ENCODE results near the gene GATA2. TPM values are rescaled to one million over a fixed set of nuclear protein-coding genes. Genes with fewer than 3 reads are reported as not detected.

GATA2 gene
- polyA plus RNA-seq, 1 donor = 1.9 TPM

DNA sequence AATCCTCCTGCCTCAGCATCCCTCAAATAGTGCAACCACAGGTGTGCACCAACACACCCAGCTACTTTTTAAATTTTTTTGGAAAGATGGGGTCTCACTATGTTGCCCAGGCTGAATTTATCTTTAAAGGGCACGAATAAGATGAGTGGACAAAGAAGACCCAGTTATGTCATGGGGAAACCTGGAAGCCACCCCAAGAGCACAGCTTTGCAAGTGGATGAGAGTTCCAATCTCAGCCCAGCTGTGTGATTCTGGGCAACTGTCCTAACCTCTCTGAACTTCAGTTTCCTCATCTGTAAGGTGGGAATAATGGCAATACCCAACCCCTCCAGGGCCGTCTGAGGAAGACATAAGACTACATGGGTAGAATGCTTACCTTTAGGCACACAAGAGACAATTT, 58.5 kb downstream of the GATA2 start:
- no peaks in the 10 kb centered on the region for H3K9me3 ChIP-seq (ENCODE audit: control insufficient read depth, low read depth, low read length)
- H3K27me3 ChIP-seq (ENCODE audit: control insufficient read depth, insufficient read depth, low read length) = peaks cover 78% of the 10 kb centered on the region
- no peaks in the 10 kb centered on the region for H3K36me3 ChIP-seq (ENCODE audit: control insufficient read depth, insufficient read depth, low read length)
- no peak overlapping the region for H3K27ac ChIP-seq (ENCODE audit: low read length)
- DNase-seq = no peak
- H3K4me3 ChIP-seq (ENCODE audit: low read length) = no peak overlapping the region
- no CpG with 5 or more reads among the region's 2 CpGs for WGBS (ENCODE audit: insufficient coverage, low lambda C conversion rate)
- H3K4me1 ChIP-seq (ENCODE audit: control insufficient read depth, insufficient read depth, low read length) = peaks cover 4% of the 10 kb centered on the region

- Histone ChIP-seq H3K27ac (ENCODE audit: low read length) (no peak overlapping the region), H3K4me1 (ENCODE audit: control insufficient read depth, insufficient read depth, low read length) (peaks cover 4% of the 10 kb centered on the region), H3K9me3 (ENCODE audit: control insufficient read depth, low read depth, low read length) (no peaks in the 10 kb centered on the region), H3K4me3 (ENCODE audit: low read length) (no peak overlapping the region), H3K36me3 (ENCODE audit: control insufficient read depth, insufficient read depth, low read length) (no peaks in the 10 kb centered on the region), H3K27me3 (ENCODE audit: control insufficient read depth, insufficient read depth, low read length) (peaks cover 74% of the 10 kb centered on the region)
- WGBS (ENCODE audit: insufficient coverage, low lambda C conversion rate) = no CpG with 5 or more reads among the region's 2 CpGs
- DNase-seq = no peak
These were observed 59.2 kb downstream of the GATA2 start for GRCh38 chr3:128433837-128434165.

- no peak overlapping the region for H3K27ac ChIP-seq (ENCODE audit: low read length)
- no peak for DNase-seq
- no peaks in the 10 kb centered on the region for H3K9me3 ChIP-seq (ENCODE audit: control insufficient read depth, low read depth, low read length)
- H3K4me3 ChIP-seq (ENCODE audit: low read length) = no peak overlapping the region
- no peaks in the 10 kb centered on the region for H3K36me3 ChIP-seq (ENCODE audit: control insufficient read depth, insufficient read depth, low read length)
- WGBS (ENCODE audit: insufficient coverage, low lambda C conversion rate) = 92% methylated on average over 2 of the region's 53 CpGs
- peaks cover 75% of the 10 kb centered on the region for H3K27me3 ChIP-seq (ENCODE audit: control insufficient read depth, insufficient read depth, low read length)
- peaks cover 4% of the 10 kb centered on the region for H3K4me1 ChIP-seq (ENCODE audit: control insufficient read depth, insufficient read depth, low read length)
These were observed 59.8 kb downstream of the GATA2 start for GRCh38 chr3:128432971-128433836.

DNA sequence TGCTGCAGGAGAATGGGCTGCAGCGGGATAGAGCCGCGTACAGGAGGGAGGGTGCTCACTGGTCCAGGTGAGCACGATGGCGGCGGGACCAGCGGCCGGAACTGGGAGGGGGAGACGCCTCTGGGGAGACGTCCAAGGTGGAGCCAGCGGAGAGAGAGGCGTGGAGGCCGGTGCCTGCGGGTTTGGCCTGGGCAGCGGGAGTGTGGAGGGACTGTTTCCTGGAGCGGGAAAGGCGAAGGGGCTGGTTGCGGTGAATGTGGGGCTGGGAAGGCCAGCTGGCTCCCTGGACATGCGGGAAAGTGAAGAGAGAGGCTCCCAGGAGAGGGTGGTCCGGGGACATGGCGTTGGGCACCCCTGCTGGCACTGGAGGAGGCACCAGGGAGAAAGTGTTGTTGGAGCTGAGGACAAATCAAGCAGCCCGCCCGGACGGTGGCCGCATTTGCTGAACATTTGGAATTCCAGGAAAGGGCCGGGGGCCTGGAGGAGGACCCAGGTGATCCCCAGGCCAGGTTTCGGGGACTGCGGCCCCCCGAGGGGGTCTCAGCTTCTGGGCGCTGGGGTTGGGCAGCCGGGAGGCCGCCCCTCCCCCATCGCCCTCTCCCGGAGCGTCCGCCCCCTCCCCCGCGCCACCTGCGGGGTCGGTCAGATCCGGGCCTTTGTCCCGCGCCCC, 60.6 kb downstream of the GATA2 start:
- no peak for DNase-seq
- Histone ChIP-seq H3K4me1 (ENCODE audit: control insufficient read depth, insufficient read depth, low read length) (peaks cover 4% of the 10 kb centered on the region), H3K27ac (ENCODE audit: low read length) (no peak overlapping the region), H3K27me3 (ENCODE audit: control insufficient read depth, insufficient read depth, low read length) (peaks cover 72% of the 10 kb centered on the region), H3K4me3 (ENCODE audit: low read length) (no peak overlapping the region), H3K9me3 (ENCODE audit: control insufficient read depth, low read depth, low read length) (no peaks in the 10 kb centered on the region), H3K36me3 (ENCODE audit: control insufficient read depth, insufficient read depth, low read length) (no peaks in the 10 kb centered on the region)
- 0% methylated on average over 1 of the region's 43 CpGs for WGBS (ENCODE audit: insufficient coverage, low lambda C conversion rate)

DNA sequence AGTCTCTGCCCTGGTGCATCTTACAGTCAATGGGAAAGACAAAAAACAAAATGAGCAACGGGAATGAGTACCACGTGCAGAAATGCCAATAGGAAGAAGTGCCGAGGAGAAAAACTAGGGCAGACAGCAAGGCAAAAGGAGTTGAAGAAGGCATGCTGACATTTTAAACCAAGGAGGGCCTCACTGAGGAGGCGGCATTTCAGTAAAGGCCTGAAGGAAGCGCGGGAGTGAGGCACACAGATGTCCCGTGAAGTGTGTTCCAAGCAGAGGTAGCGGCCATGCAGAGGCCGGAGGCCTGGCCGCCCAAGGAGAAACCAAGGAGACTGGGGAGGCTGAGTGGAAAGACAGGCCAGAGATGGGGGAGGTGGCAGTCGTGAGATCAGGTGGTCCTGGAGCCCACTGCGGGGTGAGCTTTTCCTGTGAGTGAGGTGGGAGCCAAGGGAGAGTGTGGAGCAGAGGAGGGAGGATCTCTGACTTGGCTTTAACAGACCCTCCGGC, 61.1 kb downstream of the GATA2 start:
- no CpG with 5 or more reads among the region's 13 CpGs for WGBS (ENCODE audit: insufficient coverage, low lambda C conversion rate)
- Histone ChIP-seq H3K4me1 (ENCODE audit: control insufficient read depth, insufficient read depth, low read length) (peaks cover 4% of the 10 kb centered on the region), H3K4me3 (ENCODE audit: low read length) (no peak overlapping the region), H3K9me3 (ENCODE audit: control insufficient read depth, low read depth, low read length) (no peaks in the 10 kb centered on the region), H3K36me3 (ENCODE audit: control insufficient read depth, insufficient read depth, low read length) (no peaks in the 10 kb centered on the region), H3K27ac (ENCODE audit: low read length) (no peak overlapping the region), H3K27me3 (ENCODE audit: control insufficient read depth, insufficient read depth, low read length) (peaks cover 76% of the 10 kb centered on the region)
- DNase-seq = no peak

DNA sequence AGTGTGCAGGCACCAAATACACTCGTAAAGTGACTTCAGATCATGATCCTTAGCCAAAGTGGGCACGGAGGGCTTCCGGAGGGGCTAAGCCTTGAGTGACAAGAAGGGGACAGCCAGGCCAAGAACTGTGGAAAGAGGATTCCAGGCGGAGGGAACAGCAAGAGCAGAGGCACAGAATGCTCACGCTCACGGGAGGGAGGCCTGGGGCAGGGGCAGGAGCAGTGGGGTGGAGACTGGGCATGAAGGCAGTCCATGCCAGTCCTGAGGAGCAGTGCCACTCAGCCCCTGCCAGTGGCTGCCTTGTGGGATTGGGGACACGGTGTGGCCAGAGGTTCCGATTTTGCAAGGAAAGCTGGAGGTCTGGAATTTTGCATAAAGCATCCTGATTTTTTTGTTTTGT, 62.3 kb downstream of the GATA2 start:
- H3K9me3 ChIP-seq (ENCODE audit: control insufficient read depth, low read depth, low read length) = no peaks in the 10 kb centered on the region
- H3K4me1 ChIP-seq (ENCODE audit: control insufficient read depth, insufficient read depth, low read length) = peaks cover 9% of the 10 kb centered on the region
- no peak overlapping the region for H3K4me3 ChIP-seq (ENCODE audit: low read length)
- no peak overlapping the region for H3K27ac ChIP-seq (ENCODE audit: low read length)
- H3K27me3 ChIP-seq (ENCODE audit: control insufficient read depth, insufficient read depth, low read length) = peaks cover 69% of the 10 kb centered on the region
- WGBS (ENCODE audit: insufficient coverage, low lambda C conversion rate) = no CpG with 5 or more reads among the region's 8 CpGs
- no peaks in the 10 kb centered on the region for H3K36me3 ChIP-seq (ENCODE audit: control insufficient read depth, insufficient read depth, low read length)
- DNase-seq = no peak

DNA sequence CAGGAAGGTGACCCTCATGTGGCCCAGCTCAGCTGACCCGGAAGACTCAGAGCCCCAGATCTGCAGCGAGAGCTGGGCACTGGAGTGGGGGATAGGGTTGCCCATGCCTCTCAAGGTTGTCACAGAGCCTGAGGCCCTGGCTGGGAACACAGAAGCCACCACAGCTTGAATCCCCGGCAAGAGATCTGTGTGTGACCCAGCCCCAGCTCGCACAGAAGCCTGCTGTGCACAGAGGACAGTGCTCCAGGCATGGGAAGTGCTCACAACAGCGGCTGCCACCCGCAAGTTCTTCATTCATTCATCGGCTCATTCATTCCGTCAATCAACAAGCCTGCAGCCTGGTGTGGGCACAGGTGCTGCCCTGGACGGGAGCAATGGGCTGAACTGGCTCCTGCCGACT, 62.7 kb downstream of the GATA2 start:
- WGBS (ENCODE audit: insufficient coverage, low lambda C conversion rate) = no CpG with 5 or more reads among the region's 10 CpGs
- no peaks in the 10 kb centered on the region for H3K9me3 ChIP-seq (ENCODE audit: control insufficient read depth, low read depth, low read length)
- H3K27ac ChIP-seq (ENCODE audit: low read length) = no peak overlapping the region
- no peak for DNase-seq
- H3K27me3 ChIP-seq (ENCODE audit: control insufficient read depth, insufficient read depth, low read length) = peaks cover 65% of the 10 kb centered on the region
- no peak overlapping the region for H3K4me3 ChIP-seq (ENCODE audit: low read length)
- H3K36me3 ChIP-seq (ENCODE audit: control insufficient read depth, insufficient read depth, low read length) = no peaks in the 10 kb centered on the region
- peaks cover 9% of the 10 kb centered on the region for H3K4me1 ChIP-seq (ENCODE audit: control insufficient read depth, insufficient read depth, low read length)

- no peak overlapping the region for H3K4me3 ChIP-seq (ENCODE audit: low read length)
- H3K9me3 ChIP-seq (ENCODE audit: control insufficient read depth, low read depth, low read length) = no peaks in the 10 kb centered on the region
- H3K27me3 ChIP-seq (ENCODE audit: control insufficient read depth, insufficient read depth, low read length) = peaks cover 60% of the 10 kb centered on the region
- no peaks in the 10 kb centered on the region for H3K36me3 ChIP-seq (ENCODE audit: control insufficient read depth, insufficient read depth, low read length)
- H3K27ac ChIP-seq (ENCODE audit: low read length) = no peak overlapping the region
- no CpG with 5 or more reads among the region's 8 CpGs for WGBS (ENCODE audit: insufficient coverage, low lambda C conversion rate)
- peaks cover 9% of the 10 kb centered on the region for H3K4me1 ChIP-seq (ENCODE audit: control insufficient read depth, insufficient read depth, low read length)
- DNase-seq = no peak
These were observed 63.2 kb downstream of the GATA2 start for GRCh38 chr3:128429751-128430150.

Other genes with a start within 250 kb of the GATA2 start
- gene DNAJB8, start 26.3 kb downstream of the GATA2 start, polyA plus RNA-seq = not detected
- gene RPN1, start 157.6 kb upstream of the GATA2 start, polyA plus RNA-seq = 201 TPM
- 198 TPM for gene RAB7A, start 233.0 kb upstream of the GATA2 start, polyA plus RNA-seq

All from large intestine (tissue), 3 donors.